HEK293 (cell line): ENCODE measurements around the gene NUF2.

Source experiments
- MZF1 ChIP-seq: fragments of 450-650 bp; formaldehyde crosslinking; IDR thresholded peaks from 2 replicates; pipeline ENCODE4 v1.5.1; 2017; ENCODE audit warnings: missing biosample characterization, missing genetic modification characterization, borderline replicate concordance
- YY1 ChIP-seq: fragments of 450-650 bp; formaldehyde crosslinking; IDR thresholded peaks from 2 replicates; pipeline ENCODE4 v1.5.1; 2018; ENCODE audit warnings: missing biosample characterization, missing genetic modification characterization
- ZBTB1 ChIP-seq: fragments of 450-650 bp; formaldehyde crosslinking; IDR thresholded peaks from 2 replicates; pipeline ENCODE4 v1.5.1; 2016; ENCODE audit warnings: missing biosample characterization, missing genetic modification characterization
- ZBTB21 ChIP-seq: fragments of 450-650 bp; formaldehyde crosslinking; IDR thresholded peaks from 2 replicates; pipeline ENCODE4 v1.5.1; 2017; ENCODE audit warnings: missing biosample characterization, missing genetic modification characterization
- ZNF324 ChIP-seq: fragments of 450-650 bp; formaldehyde crosslinking; IDR thresholded peaks from 2 replicates; pipeline ENCODE4 v1.5.1; 2016; ENCODE audit warnings: missing biosample characterization, missing genetic modification characterization
- ZNF423 ChIP-seq: fragments of 450-650 bp; formaldehyde crosslinking; IDR thresholded peaks from 2 replicates; pipeline ENCODE4 v1.5.1; 2016; ENCODE audit warnings: missing biosample characterization, missing genetic modification characterization
- ZNF76 ChIP-seq: fragments of 450-650 bp; formaldehyde crosslinking; IDR thresholded peaks from 2 replicates; pipeline ENCODE4; 2016; ENCODE audit warnings: low read depth, missing biosample characterization, missing genetic modification characterization, borderline replicate concordance
- TF ChIP-seq, protein P1 (sequence below): fragments of 450-650 bp; formaldehyde crosslinking; IDR thresholded peaks from 2 replicates; pipeline ENCODE4 v1.5.1; 2016; ENCODE audit warnings: missing biosample characterization, missing genetic modification characterization

DNA sequence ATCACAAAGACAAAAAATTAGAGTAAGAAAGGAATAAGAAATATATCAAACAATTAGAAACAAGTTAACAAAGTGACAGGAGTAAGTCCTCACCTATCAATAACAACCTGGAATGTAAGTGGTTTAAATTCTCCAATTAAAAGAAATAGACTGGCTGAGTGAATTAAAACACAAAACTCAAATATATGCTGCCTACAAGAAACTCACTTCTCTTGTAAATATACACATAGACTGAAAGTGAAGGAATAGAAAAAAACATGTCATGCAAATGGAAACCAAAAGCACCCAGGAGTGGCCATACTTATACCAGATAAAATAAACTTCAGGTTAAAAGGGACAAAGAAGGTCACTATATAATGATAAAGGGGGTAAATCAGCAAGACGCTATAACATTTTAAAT lies 43.2 kb upstream of the NUF2 start:
- TF ChIP-seq, protein P1, sequence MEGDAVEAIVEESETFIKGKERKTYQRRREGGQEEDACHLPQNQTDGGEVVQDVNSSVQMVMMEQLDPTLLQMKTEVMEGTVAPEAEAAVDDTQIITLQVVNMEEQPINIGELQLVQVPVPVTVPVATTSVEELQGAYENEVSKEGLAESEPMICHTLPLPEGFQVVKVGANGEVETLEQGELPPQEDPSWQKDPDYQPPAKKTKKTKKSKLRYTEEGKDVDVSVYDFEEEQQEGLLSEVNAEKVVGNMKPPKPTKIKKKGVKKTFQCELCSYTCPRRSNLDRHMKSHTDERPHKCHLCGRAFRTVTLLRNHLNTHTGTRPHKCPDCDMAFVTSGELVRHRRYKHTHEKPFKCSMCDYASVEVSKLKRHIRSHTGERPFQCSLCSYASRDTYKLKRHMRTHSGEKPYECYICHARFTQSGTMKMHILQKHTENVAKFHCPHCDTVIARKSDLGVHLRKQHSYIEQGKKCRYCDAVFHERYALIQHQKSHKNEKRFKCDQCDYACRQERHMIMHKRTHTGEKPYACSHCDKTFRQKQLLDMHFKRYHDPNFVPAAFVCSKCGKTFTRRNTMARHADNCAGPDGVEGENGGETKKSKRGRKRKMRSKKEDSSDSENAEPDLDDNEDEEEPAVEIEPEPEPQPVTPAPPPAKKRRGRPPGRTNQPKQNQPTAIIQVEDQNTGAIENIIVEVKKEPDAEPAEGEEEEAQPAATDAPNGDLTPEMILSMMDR (tag by site-specific recombination): no peak
- TF ChIP-seq ZNF423 (tag by site-specific recombination) (no peak), ZBTB1 (no peak), YY1 (no peak), ZNF76 (tag by site-specific recombination) (no peak), ZNF324 (tag by site-specific recombination) (no peak), ZBTB21 (tag by site-specific recombination) (no peak), MZF1 (tag by site-specific recombination) (no peak)
